HepG2 (cell line): ENCODE data around the gene TRABD. TPM values are rescaled to one million over a fixed set of nuclear protein-coding genes. Genes with fewer than 3 reads are reported as not detected.

Experiments used
- ATAC-seq: fragments of 200-7000 bp; cut with Tn5 transposase; 3 replicates; pipeline ENCODE4 v1.9.1; 2020; ENCODE audit warnings: mild to moderate bottlenecking, moderate library complexity
- BruUV-seq: library from RNA; stranded (reverse); fragments of 400-500 nt; replicated peaks from 2 replicates; lab custom pipeline; 2021; lab: Mats Ljungman, UMichigan
- CTCF ChIA-PET: fragments of 300-600 bp; formaldehyde crosslinking; extraction: SDS; loops from one replicate; lab custom pipeline; 2021; ENCODE audit warnings: low total read pairs, inconsistent platforms, low intra/inter-chr PET ratio; lab: Yijun Ruan, JAX
- POLR2A ChIA-PET: fragments of 350-600 bp; sonication (Branson Sonifier 250); formaldehyde crosslinking; loops from one replicate; lab custom pipeline; 2020; ENCODE audit warnings: antibody characterized with exemption, inconsistent platforms; lab: Yijun Ruan, JAX
- DNase-seq: peaks from one replicate; pipeline ENCODE4 v3.0.0-alpha.2; 2015; ENCODE audit warnings: low spot score
- FAIRE-seq: peaks from 3 replicates; lab custom pipeline; 2011; peaks lifted over from hg19 to GRCh38; lab: Jason Lieb, UNC
- H2AFZ ChIP-seq: one replicate; pipeline ENCODE4 v1.6.1; 2011; ENCODE audit warnings: low read length, inconsistent platforms
- H3K27ac ChIP-seq: fragments of 300-600 bp; 3 replicates; pipeline ENCODE4 v1.8.0; 2011; ENCODE audit warnings: mixed run types, mild to moderate bottlenecking, mixed read lengths, low read length, inconsistent platforms; ENCODE audit not compliant: insufficient read depth; ENCODE audit errors: extremely low read length
- H3K27me3 ChIP-seq, 2 experiments: fragments of 200-600 bp in 1 of 2; 2 replicates in 1 of 2; 3 replicates in 1 of 2; pipeline versions ENCODE4 v1.6.0 to v1.8.0; 2011; ENCODE audit warnings: low read length in 2 of 2, mild to moderate bottlenecking in 2 of 2, moderate library complexity in 2 of 2, inconsistent platforms in 1 of 2; ENCODE audit not compliant: insufficient read depth in 2 of 2, control insufficient read depth in 1 of 2
- H3K36me3 ChIP-seq, 2 experiments: fragments of 200-600 bp in 1 of 2; replicated peaks in 1 of 2; 2 replicates in 1 of 2; 3 replicates in 1 of 2; pipeline versions ENCODE4 v1.5.1 to v1.8.0; 2011; ENCODE audit warnings: low read length in 2 of 2, inconsistent platforms in 1 of 2; ENCODE audit not compliant: insufficient read depth in 2 of 2, control insufficient read depth in 1 of 2
- H3K4me1 ChIP-seq: 2 replicates; pipeline ENCODE4 v1.5.1; 2012; ENCODE audit warnings: low read length, inconsistent platforms; ENCODE audit not compliant: insufficient read depth
- H3K4me2 ChIP-seq: 2 replicates; pipeline ENCODE4 v1.6.0; 2011; ENCODE audit warnings: low read depth, low read length, inconsistent platforms
- H3K4me3 ChIP-seq, 3 experiments: fragments of 200-600 bp in 1 of 3; sonication (generic), shearing (Covaris generic) in 1 of 3; replicated peaks in 1 of 3; 2 replicates each; pipeline ENCODE4 v1.5.1; 2011 to 2016; ENCODE audit warnings: low read length in 3 of 3, inconsistent platforms in 2 of 3, low read depth in 2 of 3, mild to moderate bottlenecking in 2 of 3, control low read depth in 1 of 3, mixed read lengths in 1 of 3; ENCODE audit not compliant: insufficient read depth in 1 of 3
- H3K79me2 ChIP-seq: one replicate; pipeline ENCODE4 v1.6.1; 2011; ENCODE audit warnings: low read length, inconsistent platforms; ENCODE audit not compliant: insufficient read depth
- H3K9ac ChIP-seq: 2 replicates; pipeline ENCODE4 v1.6.0; 2011; ENCODE audit warnings: mild to moderate bottlenecking, low read depth, low read length, inconsistent platforms; ENCODE audit not compliant: insufficient read depth
- H3K9me3 ChIP-seq: 2 replicates; pipeline ENCODE4 v1.5.1; 2012; ENCODE audit warnings: mild to moderate bottlenecking, low read length
- H4K20me1 ChIP-seq: 2 replicates; pipeline ENCODE4 v1.6.0; 2011; ENCODE audit warnings: inconsistent platforms, mild to moderate bottlenecking, low read length, moderate library complexity; ENCODE audit not compliant: insufficient read depth
- ATF2 ChIP-seq: sonication (generic); formaldehyde crosslinking; IDR thresholded peaks from 2 replicates; pipeline ENCODE4 v1.4.0; 2020; ENCODE audit warnings: missing genetic modification reagents
- CTCF ChIP-seq: sonication (generic); formaldehyde crosslinking; IDR thresholded peaks from 2 replicates; pipeline ENCODE4 v1.5.0; 2020; ENCODE audit warnings: mild to moderate bottlenecking, missing genetic modification reagents, moderate library complexity
- EP300 ChIP-seq, 3 experiments: sonication (generic) in 1 of 3; formaldehyde crosslinking in 1 of 3; IDR thresholded peaks; 2 replicates each; pipeline versions ENCODE4 v1.5.1 to v1.6.1; 2011 to 2020; ENCODE audit warnings: low read depth in 2 of 3, low read length in 2 of 3, borderline replicate concordance in 1 of 3, improper control_type of control experiment in 1 of 3, mild to moderate bottlenecking in 1 of 3, missing genetic modification reagents in 1 of 3, moderate library complexity in 1 of 3
- GATAD1 ChIP-seq: IDR thresholded peaks from 2 replicates; pipeline ENCODE4 v1.6.1; 2016; ENCODE audit warnings: missing genetic modification reagents, missing compliant biosample characterization
- GTF2F1 ChIP-seq: fragments of 150-350 bp; IDR thresholded peaks from 2 replicates; pipeline ENCODE4 v1.6.1; 2014; ENCODE audit warnings: low read length
- HBP1 ChIP-seq: IDR thresholded peaks from 2 replicates; pipeline ENCODE4 v1.6.1; 2016; ENCODE audit warnings: low read depth, control low read depth
- ISX ChIP-seq: sonication (generic); formaldehyde crosslinking; conservative IDR thresholded peaks from 2 replicates; pipeline ENCODE4 v1.5.0; 2020; ENCODE audit warnings: missing genetic modification reagents
- NKX3-1 ChIP-seq: sonication (generic); formaldehyde crosslinking; IDR thresholded peaks from 2 replicates; pipeline ENCODE4 v1.5.0; 2020; ENCODE audit warnings: missing genetic modification reagents
- PATZ1 ChIP-seq: sonication (generic); formaldehyde crosslinking; IDR thresholded peaks from 2 replicates; pipeline ENCODE4 v1.4.0; 2020; ENCODE audit warnings: missing genetic modification reagents
- ZBTB33 ChIP-seq: sonication (generic); formaldehyde crosslinking; IDR thresholded peaks from 2 replicates; pipeline ENCODE4 v1.4.0; 2020; ENCODE audit warnings: missing genetic modification reagents
- ZBTB7B ChIP-seq: sonication (generic); formaldehyde crosslinking; IDR thresholded peaks from 2 replicates; pipeline ENCODE4 v1.4.0; 2020; ENCODE audit warnings: missing genetic modification reagents
- ZSCAN9 ChIP-seq: IDR thresholded peaks from 2 replicates; pipeline ENCODE4 v1.6.1; 2016; ENCODE audit warnings: borderline replicate concordance
- WGBS: methylation state at CpG from one replicate; pipeline ENCODE4 v1.1.6; 2017; ENCODE audit warnings: low lambda C conversion rate; 5-methylcytosine and 5-hydroxymethylcytosine counted together
- in situ Hi-C: cut with HindIII; loops from 2 replicates; pipeline ENCODE4 v1.10.0; 2017; ENCODE audit warnings: low pct_unique_long_range_greater_than_20kb; ENCODE audit not compliant: extremely low pct_ligation_motif_present
- intact Hi-C: fragments of 100-400 bp; cut with micrococcal nuclease; formaldehyde crosslinking; loops from one replicate; pipeline ENCODE4 v1.10.0; 2022; ENCODE audit not compliant: unreplicated experiment
- polyA plus RNA-seq, 8 experiments: library from polyadenylated mRNA; depleted of rRNA in 3 of 8; stranded (reverse) in 7 of 8; unstranded in 1 of 8; fragments of >200 nt; fragmentation: Illumina TruSeq in 4 of 8; extraction: Trizol in 4 of 8; gene quantifications; 2 replicates each; pipeline versions ENCODE4 v1.2.1 to v1.2.3, GENCODE V29; 2011 to 2016; ENCODE audit warnings: low read depth in 4 of 8, missing spikeins in 1 of 8, mixed read lengths in 1 of 8; ENCODE audit not compliant: insufficient read depth in 1 of 8
- total RNA-seq, 5 experiments: library from RNA; depleted of rRNA; stranded (reverse); fragments of >200 nt; fragmentation: Illumina TruSeq; extraction: Trizol; gene quantifications; 2 replicates each; pipeline ENCODE4 v1.2.3, GENCODE V29; 2016; ENCODE audit warnings: low read depth in 1 of 5

TRABD gene
- total and polyA plus RNA-seq, 2 of the 13 experiments (the other 11 are each of a cell fraction or from before 2014, with no cell fraction given) = 21.5 to 28.9 TPM

GRCh38 chr22:50190182-50190940 lies 4.6 kb downstream of the TRABD start:
- Histone ChIP-seq H3K79me2 (peaks cover 18% of the 10 kb centered on the region), H3K4me2 (no peak overlapping the region), H4K20me1 (peaks cover 2% of the 10 kb centered on the region; the same call in 1 of the 2 replicates), H2AFZ (no peak overlapping the region), H3K4me1 (peaks cover 11% of the 10 kb centered on the region), H3K27ac (no peak overlapping the region), H3K9ac (no peak overlapping the region), H3K36me3 (peaks cover 14 to 22% of the 10 kb centered on the region in 2 experiments; a peak in 4 of 5 replicates), H3K9me3 (no peaks in the 10 kb centered on the region), H3K4me3 (no peak overlapping the region), H3K27me3 (no peaks in the 10 kb centered on the region)
- POLR2A ChIA-PET = no interaction called here
- ATAC-seq = no peak
- intact Hi-C loops (no loop called here), in situ Hi-C loops (no loop called here)
- FAIRE-seq = no peak
- no TSS peak for BruUV-seq
- CTCF ChIA-PET = no interaction called here
- 98% methylated on average over 17 of the region's 43 CpGs for WGBS
- DNase-seq = no peak
- TF ChIP-seq ZBTB7B (CRISPR knock-in tag) = no peak
- no peak for TF ChIP-seq GATAD1 (CRISPR knock-in tag)
- no peak for TF ChIP-seq ATF2
- TF ChIP-seq EP300 (IDR thresholded peaks at IDR 0.05; ENCODE audit: low read depth in 2 of 2, low read length in 2 of 2) = no peak
- no peak for TF ChIP-seq EP300 (CRISPR knock-in tag; IDR thresholded peaks at IDR 0.05; ENCODE audit: borderline replicate concordance)
- TF ChIP-seq NKX3-1 (CRISPR knock-in tag) = no peak
- TF ChIP-seq GTF2F1 = no peak
- no peak for TF ChIP-seq ISX (CRISPR knock-in tag)
- TF ChIP-seq CTCF (CRISPR knock-in tag) = peak; percentile 22; the same call in 1 of the 2 replicates
- no peak for TF ChIP-seq ZSCAN9 (CRISPR knock-in tag)
- no peak for TF ChIP-seq HBP1 (CRISPR knock-in tag)
- peak; percentile 89 for TF ChIP-seq ZBTB33
- TF ChIP-seq PATZ1 (CRISPR knock-in tag) = no peak
